Measurements from ENCODE around the gene PRKG1.

The PRKG1 gene

DNA sequence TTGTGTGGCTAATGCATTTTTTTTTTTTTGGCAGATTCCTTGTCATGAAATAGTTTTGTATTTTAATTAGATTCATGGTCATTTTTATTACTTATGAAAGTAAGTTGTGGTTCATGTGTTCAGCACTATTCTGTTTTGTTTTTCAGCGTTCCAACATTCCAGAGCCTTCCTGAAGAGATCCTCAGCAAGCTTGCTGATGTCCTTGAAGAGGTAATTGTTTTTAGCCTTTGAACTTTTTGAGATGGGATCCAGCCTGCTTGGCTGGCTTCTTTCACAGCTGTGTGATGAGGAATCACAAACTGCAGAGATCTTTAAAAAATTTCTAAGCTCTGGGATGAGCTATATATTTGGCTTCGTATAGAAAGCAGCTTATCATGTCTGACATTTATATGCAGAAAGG is 833.1 kb downstream of the PRKG1 start:
- no peak overlapping the region for H3K4me2 ChIP-seq (ENCODE audit: low read depth, low read length, poor library complexity, severe bottlenecking)
- no peaks in the 10 kb centered on the region for H3K9me2 ChIP-seq (replicated peaks; ENCODE audit: insufficient read depth, low read length)
- no peak overlapping the region for H3K9ac ChIP-seq (ENCODE audit: low read length)
- no peaks in the 10 kb centered on the region for H3K79me2 ChIP-seq (ENCODE audit: insufficient read depth, low read length)
- H3F3A ChIP-seq (ENCODE audit: insufficient read depth), result no peaks in the 10 kb centered on the region
- no peak overlapping the region for H3K27ac ChIP-seq (ENCODE audit: low read depth, low read length)
- no peaks in the 10 kb centered on the region for H3K27me3 ChIP-seq (ENCODE audit: low read length)
- H4K20me1 ChIP-seq (ENCODE audit: low read depth, low read length), result no peaks in the 10 kb centered on the region
- H2AFZ ChIP-seq (ENCODE audit: low read depth, low read length, severe bottlenecking), result no peak overlapping the region
- H3K9me3 ChIP-seq (ENCODE audit: insufficient read depth, low read length), result no peaks in the 10 kb centered on the region
- no peak overlapping the region for H3K4me3 ChIP-seq (ENCODE audit: insufficient read depth, low read length, poor library complexity, severe bottlenecking)
- no peaks in the 10 kb centered on the region for H3K36me3 ChIP-seq (ENCODE audit: low read length)
- TF ChIP-seq, protein P1, sequence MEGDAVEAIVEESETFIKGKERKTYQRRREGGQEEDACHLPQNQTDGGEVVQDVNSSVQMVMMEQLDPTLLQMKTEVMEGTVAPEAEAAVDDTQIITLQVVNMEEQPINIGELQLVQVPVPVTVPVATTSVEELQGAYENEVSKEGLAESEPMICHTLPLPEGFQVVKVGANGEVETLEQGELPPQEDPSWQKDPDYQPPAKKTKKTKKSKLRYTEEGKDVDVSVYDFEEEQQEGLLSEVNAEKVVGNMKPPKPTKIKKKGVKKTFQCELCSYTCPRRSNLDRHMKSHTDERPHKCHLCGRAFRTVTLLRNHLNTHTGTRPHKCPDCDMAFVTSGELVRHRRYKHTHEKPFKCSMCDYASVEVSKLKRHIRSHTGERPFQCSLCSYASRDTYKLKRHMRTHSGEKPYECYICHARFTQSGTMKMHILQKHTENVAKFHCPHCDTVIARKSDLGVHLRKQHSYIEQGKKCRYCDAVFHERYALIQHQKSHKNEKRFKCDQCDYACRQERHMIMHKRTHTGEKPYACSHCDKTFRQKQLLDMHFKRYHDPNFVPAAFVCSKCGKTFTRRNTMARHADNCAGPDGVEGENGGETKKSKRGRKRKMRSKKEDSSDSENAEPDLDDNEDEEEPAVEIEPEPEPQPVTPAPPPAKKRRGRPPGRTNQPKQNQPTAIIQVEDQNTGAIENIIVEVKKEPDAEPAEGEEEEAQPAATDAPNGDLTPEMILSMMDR (IDR thresholded peaks at IDR 0.05; ENCODE audit: insufficient read depth, low read length, poor library complexity, severe bottlenecking), result no peak
- no peak for TF ChIP-seq EZH2phosphoT487 (conservative IDR thresholded peaks at IDR 0.05; ENCODE audit: low read length)

DNA sequence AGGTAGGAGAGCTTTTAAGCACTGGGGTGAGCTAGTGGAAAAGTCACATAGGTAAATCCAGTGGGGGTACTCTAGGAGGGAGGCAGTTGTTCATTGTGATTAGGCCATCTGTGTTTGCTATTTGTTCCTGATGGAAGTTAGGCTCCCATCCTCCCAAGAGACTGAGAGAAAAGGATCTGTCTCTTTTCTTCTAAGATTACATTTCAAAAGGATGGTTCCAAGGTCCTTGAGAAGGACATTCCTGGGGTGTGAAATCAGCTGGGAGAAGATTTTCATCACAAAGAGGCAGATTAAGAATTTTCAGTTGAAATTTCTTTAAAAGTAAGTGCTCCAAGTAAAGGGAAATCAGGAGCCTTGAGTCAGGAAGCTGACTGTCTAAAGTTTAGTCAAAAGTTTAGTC is 835.9 kb downstream of the PRKG1 start:
- Histone ChIP-seq H3F3A (ENCODE audit: insufficient read depth) (no peaks in the 10 kb centered on the region), H3K4me3 (ENCODE audit: insufficient read depth, low read length, poor library complexity, severe bottlenecking) (no peak overlapping the region), H3K9me2 (replicated peaks; ENCODE audit: insufficient read depth, low read length) (no peaks in the 10 kb centered on the region), H3K27ac (ENCODE audit: low read depth, low read length) (no peak overlapping the region), H3K79me2 (ENCODE audit: insufficient read depth, low read length) (no peaks in the 10 kb centered on the region), H2AFZ (ENCODE audit: low read depth, low read length, severe bottlenecking) (no peak overlapping the region), H3K27me3 (ENCODE audit: low read length) (no peaks in the 10 kb centered on the region), H4K20me1 (ENCODE audit: low read depth, low read length) (no peaks in the 10 kb centered on the region), H3K9ac (ENCODE audit: low read length) (no peak overlapping the region), H3K4me2 (ENCODE audit: low read depth, low read length, poor library complexity, severe bottlenecking) (no peak overlapping the region), H3K36me3 (ENCODE audit: low read length) (no peaks in the 10 kb centered on the region), H3K9me3 (ENCODE audit: insufficient read depth, low read length) (no peaks in the 10 kb centered on the region)
- no peak for TF ChIP-seq EZH2phosphoT487 (conservative IDR thresholded peaks at IDR 0.05; ENCODE audit: low read length)
- TF ChIP-seq, protein P1 (IDR thresholded peaks at IDR 0.05; ENCODE audit: insufficient read depth, low read length, poor library complexity, severe bottlenecking), result no peak

DNA sequence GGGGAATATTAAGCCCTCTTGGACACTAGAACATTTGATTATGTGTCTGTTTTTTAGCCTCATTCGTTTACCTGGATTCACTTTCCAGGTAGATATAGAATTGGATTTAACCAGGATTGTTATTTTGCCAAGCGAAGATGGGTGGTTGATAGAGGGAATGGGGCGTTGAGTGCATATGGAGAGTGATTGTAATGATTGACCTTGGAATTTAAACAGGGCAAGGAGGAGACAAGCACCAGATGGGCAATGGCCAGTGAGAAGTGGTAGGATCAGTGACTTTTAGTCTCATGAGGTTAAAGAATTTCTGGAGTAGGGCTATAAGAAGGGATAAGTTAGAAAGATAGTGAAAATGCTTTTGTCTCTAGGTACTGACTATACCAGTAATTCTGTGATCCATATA is 836.3 kb downstream of the PRKG1 start:
- TF ChIP-seq, protein P1 (IDR thresholded peaks at IDR 0.05; ENCODE audit: insufficient read depth, low read length, poor library complexity, severe bottlenecking), result no peak
- no peak for TF ChIP-seq EZH2phosphoT487 (conservative IDR thresholded peaks at IDR 0.05; ENCODE audit: low read length)
- H3K79me2 ChIP-seq (ENCODE audit: insufficient read depth, low read length), result no peaks in the 10 kb centered on the region

More for the DNA sequence above, 836.3 kb downstream of the PRKG1 start:
- Histone ChIP-seq H2AFZ (ENCODE audit: low read depth, low read length, severe bottlenecking) (no peak overlapping the region), H3K9me2 (replicated peaks; ENCODE audit: insufficient read depth, low read length) (no peaks in the 10 kb centered on the region), H3K27ac (ENCODE audit: low read depth, low read length) (no peak overlapping the region), H3F3A (ENCODE audit: insufficient read depth) (no peaks in the 10 kb centered on the region), H3K9ac (ENCODE audit: low read length) (no peak overlapping the region), H3K4me2 (ENCODE audit: low read depth, low read length, poor library complexity, severe bottlenecking) (no peak overlapping the region), H4K20me1 (ENCODE audit: low read depth, low read length) (no peaks in the 10 kb centered on the region), H3K36me3 (ENCODE audit: low read length) (no peaks in the 10 kb centered on the region), H3K9me3 (ENCODE audit: insufficient read depth, low read length) (no peaks in the 10 kb centered on the region), H3K4me3 (ENCODE audit: insufficient read depth, low read length, poor library complexity, severe bottlenecking) (no peak overlapping the region), H3K27me3 (ENCODE audit: low read length) (no peaks in the 10 kb centered on the region)
